Suprapubic skin (tissue), 4 donors: Measurements from ENCODE around the gene COL23A1. TPM values are rescaled to one million over a fixed set of nuclear protein-coding genes. Genes with fewer than 3 reads are reported as not detected.

Experiments used
- DNase-seq, 2 donors: peaks; one replicate each; pipeline ENCODE4 v3.0.0-alpha.2; 2019; ENCODE audit warnings: low spot score in 2 of 2
- H3K27ac ChIP-seq: fragments of 200-600 bp; sonication (generic); one replicate; pipeline ENCODE4 v1.5.1; 2019
- H3K27me3 ChIP-seq: fragments of 200-600 bp; sonication (generic); one replicate; pipeline ENCODE4 v1.5.1; 2019
- H3K36me3 ChIP-seq: fragments of 200-600 bp; sonication (generic); one replicate; pipeline ENCODE4 v1.5.1; 2019
- H3K4me1 ChIP-seq: fragments of 200-600 bp; sonication (generic); one replicate; pipeline ENCODE4 v1.5.1; 2019
- H3K4me3 ChIP-seq: fragments of 200-600 bp; sonication (generic); one replicate; pipeline ENCODE4 v1.5.1; 2019; ENCODE audit warnings: mild to moderate bottlenecking
- H3K9me3 ChIP-seq: fragments of 200-600 bp; sonication (generic); one replicate; pipeline ENCODE4 v1.5.1; 2019
- CTCF ChIP-seq, 2 donors: fragments of 200-600 bp in 1 of 2; fragments of 450-650 bp in 1 of 2; sonication (generic) in 1 of 2; IDR thresholded peaks; one replicate each; pipeline ENCODE4 v1.5.1; 2016 to 2019; ENCODE audit warnings: antibody characterized with exemption in 2 of 2, mild to moderate bottlenecking in 1 of 2, moderate library complexity in 1 of 2
- EP300 ChIP-seq: sonication (generic); formaldehyde crosslinking; IDR thresholded peaks from one replicate; pipeline ENCODE4 v1.6.1; 2017; ENCODE audit warnings: antibody characterized with exemption
- POLR2A ChIP-seq, 2 donors: fragments of 450-650 bp; IDR thresholded peaks; one replicate each; pipeline ENCODE4 v1.6.1; 2017; ENCODE audit warnings: antibody characterized with exemption in 2 of 2, mild to moderate bottlenecking in 2 of 2, moderate library complexity in 2 of 2
- POLR2AphosphoS5 ChIP-seq, 3 donors: sonication (generic); formaldehyde crosslinking; IDR thresholded peaks; one replicate each; pipeline ENCODE4 v1.6.1; 2017; ENCODE audit warnings: antibody characterized with exemption in 3 of 3
- WGBS: methylation state at CpG from one replicate; pipeline ENCODE4 v1.1.5; 2018; 5-methylcytosine and 5-hydroxymethylcytosine counted together
- total RNA-seq, 4 donors: library from RNA; depleted of rRNA; stranded (reverse); fragments of >200 nt; gene quantifications; one replicate each; pipeline ENCODE4 v1.1.0, GENCODE V29; 2016

The COL23A1 gene
- total RNA-seq, 4 donors from 2014 or later: 1.6 to 4.4 (median 3.4) TPM

- H3K36me3 ChIP-seq: no peaks in the 10 kb centered on the region
- H3K9me3 ChIP-seq: no peaks in the 10 kb centered on the region
- WGBS: 93% methylated on average over 3 of the region's 3 CpGs
- H3K4me1 ChIP-seq: peaks cover 21% of the 10 kb centered on the region
- H3K27ac ChIP-seq: no peak overlapping the region
- no peak for TF ChIP-seq EP300
- no peak for TF ChIP-seq POLR2A (IDR thresholded peaks at IDR 0.05)
- no peak for TF ChIP-seq CTCF (IDR thresholded peaks at IDR 0.05)
- no peak for TF ChIP-seq POLR2AphosphoS5 (IDR thresholded peaks at IDR 0.05)
- peaks cover 30% of the 10 kb centered on the region for H3K27me3 ChIP-seq
- no peak overlapping the region for H3K4me3 ChIP-seq
- peak in 1 of 2 donors; percentile 13 for DNase-seq
Measured at GRCh38 chr5:178292826-178293205, 297.4 kb downstream of the COL23A1 start.

DNA sequence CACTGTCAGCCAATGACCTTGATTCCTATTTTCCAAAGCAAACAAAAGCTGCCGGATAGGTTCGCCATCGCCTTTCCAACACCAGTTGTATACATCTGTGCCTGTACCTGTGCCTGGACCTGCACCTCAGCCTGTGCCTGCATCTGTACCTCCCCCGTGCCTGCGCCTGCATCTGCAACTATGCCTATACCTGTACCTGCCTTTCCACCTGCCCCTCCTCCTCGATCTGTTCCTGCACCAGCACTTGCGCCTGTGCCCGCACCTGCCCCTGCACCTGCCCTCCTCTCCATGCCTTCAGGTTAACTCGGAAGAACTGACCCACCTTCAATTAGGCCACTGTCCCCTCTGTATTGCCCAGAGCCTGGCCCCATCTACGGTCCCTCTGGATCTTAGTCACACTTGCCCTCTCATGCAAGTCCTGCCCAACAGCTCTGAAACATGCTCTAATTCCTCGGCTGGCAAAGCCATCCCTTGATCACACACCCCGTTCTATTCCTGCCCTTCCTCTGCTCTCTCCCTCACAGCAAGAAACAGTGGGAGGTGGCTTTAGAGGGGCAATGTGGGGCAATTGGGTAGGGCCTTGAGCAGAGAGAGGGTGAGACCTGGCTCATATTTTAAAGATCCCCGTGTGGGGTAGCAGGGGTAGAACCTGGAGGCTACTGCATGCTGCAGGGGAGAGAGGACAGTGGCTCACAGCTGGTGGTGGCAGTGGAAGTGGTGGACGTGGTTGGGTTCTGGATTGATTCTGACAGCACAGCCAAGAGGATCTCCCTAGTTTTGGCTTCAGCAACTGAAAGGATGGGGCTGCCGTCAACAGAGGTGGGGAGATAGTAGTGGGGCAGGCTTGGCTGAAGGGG is 298.0 kb downstream of the COL23A1 start:
- peaks cover 31% of the 10 kb centered on the region for H3K27me3 ChIP-seq
- TF ChIP-seq CTCF (IDR thresholded peaks at IDR 0.05): no peak
- no peak for TF ChIP-seq POLR2AphosphoS5 (IDR thresholded peaks at IDR 0.05)
- TF ChIP-seq EP300: no peak
- no peak for TF ChIP-seq POLR2A (IDR thresholded peaks at IDR 0.05)
- DNase-seq: peak; percentile 52 to 64

GRCh38 chr5:178291161-178291561 is 299.0 kb downstream of the COL23A1 start:
- Histone ChIP-seq H3K4me3 (no peak overlapping the region), H3K27ac (no peak overlapping the region), H3K9me3 (no peaks in the 10 kb centered on the region), H3K4me1 (peaks cover 25% of the 10 kb centered on the region), H3K27me3 (peaks cover 36% of the 10 kb centered on the region), H3K36me3 (no peaks in the 10 kb centered on the region)
- TF ChIP-seq POLR2AphosphoS5 (IDR thresholded peaks at IDR 0.05) (no peak), EP300 (no peak), CTCF (IDR thresholded peaks at IDR 0.05) (no peak), POLR2A (IDR thresholded peaks at IDR 0.05) (no peak)
- WGBS: 80% methylated on average over 13 of the region's 13 CpGs
- peak in 1 of 2 donors; percentile 44 for DNase-seq

More for the DNA sequence above, 298.0 kb downstream of the COL23A1 start:
- H3K36me3 ChIP-seq: no peaks in the 10 kb centered on the region
- WGBS: 65% methylated on average over 15 of the region's 15 CpGs
- peaks cover 25% of the 10 kb centered on the region for H3K4me1 ChIP-seq
- no peak overlapping the region for H3K27ac ChIP-seq
- H3K9me3 ChIP-seq: no peaks in the 10 kb centered on the region
- H3K4me3 ChIP-seq: no peak overlapping the region

- H3K9me3 ChIP-seq: no peaks in the 10 kb centered on the region
- H3K27ac ChIP-seq: no peak overlapping the region
- H3K4me1 ChIP-seq: peaks cover 25% of the 10 kb centered on the region
- no peaks in the 10 kb centered on the region for H3K36me3 ChIP-seq
- H3K4me3 ChIP-seq: no peak overlapping the region
- TF ChIP-seq POLR2AphosphoS5 (IDR thresholded peaks at IDR 0.05) (no peak), EP300 (no peak), POLR2A (IDR thresholded peaks at IDR 0.05) (no peak), CTCF (IDR thresholded peaks at IDR 0.05) (no peak)
- WGBS: 88% methylated on average over 5 of the region's 7 CpGs
- no peak for DNase-seq
- peaks cover 36% of the 10 kb centered on the region for H3K27me3 ChIP-seq
Measured at GRCh38 chr5:178290376-178290775, 299.8 kb downstream of the COL23A1 start.

- DNase-seq: no peak
- H3K27ac ChIP-seq: no peak overlapping the region
- peaks cover 36% of the 10 kb centered on the region for H3K27me3 ChIP-seq
- TF ChIP-seq POLR2A (IDR thresholded peaks at IDR 0.05) (no peak), CTCF (IDR thresholded peaks at IDR 0.05) (no peak), EP300 (no peak), POLR2AphosphoS5 (IDR thresholded peaks at IDR 0.05) (no peak)
- H3K36me3 ChIP-seq: no peaks in the 10 kb centered on the region
- H3K9me3 ChIP-seq: no peaks in the 10 kb centered on the region
- peaks cover 25% of the 10 kb centered on the region for H3K4me1 ChIP-seq
- no peak overlapping the region for H3K4me3 ChIP-seq
- WGBS: 46% methylated on average over 10 of the region's 11 CpGs
Measured at GRCh38 chr5:178289438-178289837, 300.8 kb downstream of the COL23A1 start.
